ENCODE results near the gene GARIN5B. TPM values are rescaled to one million over a fixed set of nuclear protein-coding genes. Genes with fewer than 3 reads are reported as not detected.

Gene GARIN5B
- total RNA-seq, 1 experiment from 2014 or later = not detected

DNA sequence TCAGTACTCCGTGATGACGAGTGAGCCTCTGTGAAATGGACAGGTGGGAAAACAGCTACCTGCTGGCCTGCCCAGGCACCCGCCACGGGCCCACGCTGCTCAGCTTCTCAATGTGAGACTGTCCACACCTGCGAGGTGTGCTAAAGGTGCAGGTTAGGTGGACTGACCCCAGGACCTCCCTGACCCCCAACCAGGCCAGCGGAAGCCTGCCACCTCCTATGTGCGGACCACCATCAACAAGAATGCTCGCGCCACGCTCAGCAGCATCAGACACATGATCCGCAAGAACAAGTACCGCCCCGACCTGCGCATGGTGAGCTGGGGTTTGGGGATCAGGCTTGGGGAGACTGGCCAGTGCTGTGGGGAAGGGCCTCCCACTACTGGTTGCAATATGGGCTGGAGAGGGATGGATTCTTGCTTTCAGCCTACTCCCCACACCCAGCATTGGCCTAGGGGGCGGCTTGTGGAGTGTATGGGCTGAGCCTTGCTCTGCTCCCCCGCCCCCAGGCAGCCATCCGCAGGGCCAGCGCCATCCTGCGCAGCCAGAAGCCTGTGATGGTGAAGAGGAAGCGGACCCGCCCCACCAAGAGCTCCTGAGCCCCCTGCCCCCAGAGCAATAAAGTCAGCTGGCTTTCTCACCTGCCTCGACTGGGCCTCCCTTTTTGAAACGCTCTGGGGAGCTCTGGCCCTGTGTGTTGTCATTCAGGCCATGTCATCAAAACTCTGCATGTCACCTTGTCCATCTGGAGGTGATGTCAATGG, 24.9 kb upstream of the GARIN5B start:
- no peaks in the 10 kb centered on the region for H3K27me3 ChIP-seq (replicated peaks; ENCODE audit: insufficient read depth, low read depth, low read length, poor library complexity)
- H3K4me3 ChIP-seq (ENCODE audit: low read depth, low read length, poor library complexity, severe bottlenecking) = peak overlapping the region; percentile 98
- intact Hi-C loops (cut with micrococcal nuclease; ENCODE audit: unreplicated experiment) = loop anchor here (10.0 kb wide), 1 partner anchor 83 kb away; no protein-coding TSS in a partner anchor
- H3K9me3 ChIP-seq (ENCODE audit: low read depth, low read length, poor library complexity, severe bottlenecking) = no peaks in the 10 kb centered on the region
- H3K36me3 ChIP-seq (ENCODE audit: insufficient read depth, low read length, poor library complexity, severe bottlenecking) = peaks cover 38% of the 10 kb centered on the region
- CTCF ChIA-PET = no interaction called here
- peak overlapping the region; percentile 88 for H3K27ac ChIP-seq (ENCODE audit: low read depth, low read length, poor library complexity, severe bottlenecking)
- POLR2A ChIA-PET (ENCODE audit: low non-redundant PET) = no interaction called here
- TF ChIP-seq, protein P1, sequence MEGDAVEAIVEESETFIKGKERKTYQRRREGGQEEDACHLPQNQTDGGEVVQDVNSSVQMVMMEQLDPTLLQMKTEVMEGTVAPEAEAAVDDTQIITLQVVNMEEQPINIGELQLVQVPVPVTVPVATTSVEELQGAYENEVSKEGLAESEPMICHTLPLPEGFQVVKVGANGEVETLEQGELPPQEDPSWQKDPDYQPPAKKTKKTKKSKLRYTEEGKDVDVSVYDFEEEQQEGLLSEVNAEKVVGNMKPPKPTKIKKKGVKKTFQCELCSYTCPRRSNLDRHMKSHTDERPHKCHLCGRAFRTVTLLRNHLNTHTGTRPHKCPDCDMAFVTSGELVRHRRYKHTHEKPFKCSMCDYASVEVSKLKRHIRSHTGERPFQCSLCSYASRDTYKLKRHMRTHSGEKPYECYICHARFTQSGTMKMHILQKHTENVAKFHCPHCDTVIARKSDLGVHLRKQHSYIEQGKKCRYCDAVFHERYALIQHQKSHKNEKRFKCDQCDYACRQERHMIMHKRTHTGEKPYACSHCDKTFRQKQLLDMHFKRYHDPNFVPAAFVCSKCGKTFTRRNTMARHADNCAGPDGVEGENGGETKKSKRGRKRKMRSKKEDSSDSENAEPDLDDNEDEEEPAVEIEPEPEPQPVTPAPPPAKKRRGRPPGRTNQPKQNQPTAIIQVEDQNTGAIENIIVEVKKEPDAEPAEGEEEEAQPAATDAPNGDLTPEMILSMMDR (conservative IDR thresholded peaks at IDR 0.05; ENCODE audit: low read depth, low read length) = no peak
- no peak for TF ChIP-seq EZH2 (IDR thresholded peaks at IDR 0.05; ENCODE audit: borderline replicate concordance, low read depth, low read length, poor library complexity, severe bottlenecking)
- peaks cover 32% of the 10 kb centered on the region for H3K4me1 ChIP-seq (ENCODE audit: insufficient read depth, low read length, poor library complexity, severe bottlenecking)
- no peak for DNase-seq (ENCODE audit: low spot score)
- no TSS peak for BruUV-seq (replicated peaks)

DNA sequence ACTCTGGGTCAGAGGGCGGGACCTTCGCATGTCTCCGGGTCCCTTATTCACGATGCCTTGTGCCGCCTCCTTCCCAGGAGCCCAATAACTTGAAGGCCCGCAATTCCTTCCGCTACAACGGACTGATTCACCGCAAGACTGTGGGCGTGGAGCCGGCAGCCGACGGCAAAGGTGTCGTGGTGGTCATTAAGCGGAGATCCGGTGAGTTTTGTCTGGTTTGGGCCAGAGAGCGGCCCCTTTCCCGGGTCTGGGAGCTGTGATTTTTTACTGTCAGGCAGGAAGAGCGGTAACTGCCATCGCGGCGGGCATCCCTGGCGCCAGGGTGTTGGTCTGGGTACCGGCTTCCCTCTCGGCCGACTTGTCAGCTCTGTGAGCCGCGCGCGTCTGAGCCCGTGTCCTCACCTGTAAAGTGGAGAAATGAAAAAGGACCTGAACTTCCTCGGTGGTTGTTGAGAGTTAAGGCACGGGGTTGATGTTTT, 23.5 kb upstream of the GARIN5B start:
- ChIA-PET POLR2A (ENCODE audit: low non-redundant PET) (no interaction called here), CTCF (no interaction called here)
- no peak for DNase-seq (ENCODE audit: low spot score)
- H3K9me3 ChIP-seq (ENCODE audit: low read depth, low read length, poor library complexity, severe bottlenecking) = no peaks in the 10 kb centered on the region
- no peaks in the 10 kb centered on the region for H3K27me3 ChIP-seq (replicated peaks; ENCODE audit: insufficient read depth, low read depth, low read length, poor library complexity)
- H3K27ac ChIP-seq (ENCODE audit: low read depth, low read length, poor library complexity, severe bottlenecking) = peak overlapping the region; percentile 88
- TSS peak; percentile 75 for BruUV-seq (replicated peaks)
- peaks cover 32% of the 10 kb centered on the region for H3K4me1 ChIP-seq (ENCODE audit: insufficient read depth, low read length, poor library complexity, severe bottlenecking)
- H3K36me3 ChIP-seq (ENCODE audit: insufficient read depth, low read length, poor library complexity, severe bottlenecking) = peaks cover 38% of the 10 kb centered on the region
- TF ChIP-seq, protein P1 (conservative IDR thresholded peaks at IDR 0.05; ENCODE audit: low read depth, low read length) = no peak
- no peak for TF ChIP-seq EZH2 (IDR thresholded peaks at IDR 0.05; ENCODE audit: borderline replicate concordance, low read depth, low read length, poor library complexity, severe bottlenecking)
- intact Hi-C loops (cut with micrococcal nuclease; ENCODE audit: unreplicated experiment) = loop anchor here (10.0 kb wide), 1 partner anchor 82 kb away; no protein-coding TSS in a partner anchor
- peak overlapping the region; percentile 98 for H3K4me3 ChIP-seq (ENCODE audit: low read depth, low read length, poor library complexity, severe bottlenecking)

DNA sequence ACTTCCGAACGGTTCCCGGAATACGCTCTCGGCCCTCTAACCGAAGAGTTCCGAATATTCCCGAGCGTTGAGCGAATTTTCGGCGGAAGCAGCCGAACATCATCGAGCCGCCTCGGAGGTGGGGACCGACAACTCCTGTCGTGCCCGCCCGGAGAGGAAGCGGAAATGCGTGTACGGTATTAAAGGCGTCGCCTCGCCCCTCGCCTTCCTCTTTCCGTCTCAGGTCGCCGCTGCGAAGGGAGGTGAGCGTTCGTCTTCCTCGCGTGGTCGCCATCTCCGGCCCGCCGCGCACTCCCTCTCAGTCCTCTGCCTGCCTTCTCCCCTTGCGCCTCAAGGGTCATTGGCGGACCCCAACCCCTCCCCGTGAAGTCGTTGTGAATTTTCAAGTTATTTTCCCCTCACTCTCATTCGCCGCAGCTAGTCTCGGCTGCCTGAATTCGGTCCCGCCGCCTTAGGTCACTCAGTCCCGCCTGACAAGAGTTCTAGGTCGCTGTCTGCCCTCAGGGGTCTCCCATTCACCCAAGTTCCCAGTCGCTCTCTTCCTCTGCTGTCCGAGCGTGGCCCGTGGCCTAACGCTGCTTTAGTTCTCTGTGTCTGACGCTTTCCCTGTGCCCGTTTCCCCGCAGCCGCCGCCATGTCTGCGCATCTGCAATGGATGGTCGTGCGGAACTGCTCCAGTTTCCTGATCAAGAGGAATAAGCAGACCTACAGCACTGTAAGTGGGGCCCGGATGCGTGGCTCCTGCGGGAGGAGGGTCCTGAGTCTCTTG, 22.8 kb upstream of the GARIN5B start, which contains the start of gene RPL28:
RPL28 (plus strand) TSS at position 209 of the 769 bp plus-strand sequence; CDS start at position 635, 426 bp downstream.
- TF ChIP-seq EZH2 (IDR thresholded peaks at IDR 0.05; ENCODE audit: borderline replicate concordance, low read depth, low read length, poor library complexity, severe bottlenecking) = no peak
- TF ChIP-seq, protein P1 (conservative IDR thresholded peaks at IDR 0.05; ENCODE audit: low read depth, low read length) = no peak
- CTCF ChIA-PET = no interaction called here

More for the DNA sequence above, 22.8 kb upstream of the GARIN5B start, which contains the start of gene RPL28:
- peak; percentile 99 for DNase-seq (ENCODE audit: low spot score)
- intact Hi-C loops (cut with micrococcal nuclease; ENCODE audit: unreplicated experiment) = loop anchor here (10.0 kb wide), 1 partner anchor 81 kb away; no protein-coding TSS in a partner anchor
- Histone ChIP-seq H3K4me1 (ENCODE audit: insufficient read depth, low read length, poor library complexity, severe bottlenecking) (peaks cover 32% of the 10 kb centered on the region), H3K36me3 (ENCODE audit: insufficient read depth, low read length, poor library complexity, severe bottlenecking) (peaks cover 38% of the 10 kb centered on the region), H3K4me3 (ENCODE audit: low read depth, low read length, poor library complexity, severe bottlenecking) (peak within 1 kb of the TSS; percentile 98), H3K27ac (ENCODE audit: low read depth, low read length, poor library complexity, severe bottlenecking) (peak within 1 kb of the TSS; percentile 88), H3K9me3 (ENCODE audit: low read depth, low read length, poor library complexity, severe bottlenecking) (no peaks in the 10 kb centered on the region), H3K27me3 (replicated peaks; ENCODE audit: insufficient read depth, low read depth, low read length, poor library complexity) (no peaks in the 10 kb centered on the region)
- no TSS peak for BruUV-seq (replicated peaks)
- POLR2A ChIA-PET (ENCODE audit: low non-redundant PET) = no interaction called here
